Breast epithelium (tissue), 3 donors: ENCODE data around the gene PIK3R1.

ENCODE experiments used
- POLR2A ChIP-seq: fragments of 450-650 bp; IDR thresholded peaks from one replicate; pipeline ENCODE4 v1.6.1; 2016; ENCODE audit warnings: antibody characterized with exemption, mild to moderate bottlenecking, moderate library complexity
- POLR2AphosphoS5 ChIP-seq, 3 donors: sonication (generic); formaldehyde crosslinking; IDR thresholded peaks; one replicate each; pipeline ENCODE4 v1.6.1; 2017; ENCODE audit warnings: antibody characterized with exemption in 3 of 3
- TF ChIP-seq, protein P1 (sequence below), 3 donors: fragments of 450-650 bp; IDR thresholded peaks; one replicate each; pipeline ENCODE4 v1.5.1; 2016 to 2017; ENCODE audit warnings: antibody characterized with exemption in 3 of 3, mild to moderate bottlenecking in 3 of 3, moderate library complexity in 3 of 3

DNA sequence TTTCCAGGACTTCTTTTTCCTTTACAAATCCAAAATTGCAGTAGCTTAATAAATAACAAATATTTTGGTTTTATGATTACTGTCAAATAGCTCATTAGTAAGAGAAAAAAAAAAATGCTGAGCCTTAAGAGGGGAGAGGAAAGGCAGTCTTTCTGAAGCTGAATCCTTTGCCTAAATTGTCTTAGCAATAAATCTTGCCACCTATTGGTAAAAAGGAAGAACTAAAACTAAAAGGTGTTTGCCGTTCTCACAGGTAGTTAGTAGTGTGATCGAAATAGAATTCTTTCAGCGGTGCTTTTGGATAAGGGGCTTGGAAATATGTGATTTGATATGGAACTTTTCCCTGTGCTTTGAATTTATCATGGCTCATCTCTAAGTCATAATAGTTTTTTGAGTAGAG lies 31.2 kb downstream of the PIK3R1 start:
- TF ChIP-seq, protein P1, sequence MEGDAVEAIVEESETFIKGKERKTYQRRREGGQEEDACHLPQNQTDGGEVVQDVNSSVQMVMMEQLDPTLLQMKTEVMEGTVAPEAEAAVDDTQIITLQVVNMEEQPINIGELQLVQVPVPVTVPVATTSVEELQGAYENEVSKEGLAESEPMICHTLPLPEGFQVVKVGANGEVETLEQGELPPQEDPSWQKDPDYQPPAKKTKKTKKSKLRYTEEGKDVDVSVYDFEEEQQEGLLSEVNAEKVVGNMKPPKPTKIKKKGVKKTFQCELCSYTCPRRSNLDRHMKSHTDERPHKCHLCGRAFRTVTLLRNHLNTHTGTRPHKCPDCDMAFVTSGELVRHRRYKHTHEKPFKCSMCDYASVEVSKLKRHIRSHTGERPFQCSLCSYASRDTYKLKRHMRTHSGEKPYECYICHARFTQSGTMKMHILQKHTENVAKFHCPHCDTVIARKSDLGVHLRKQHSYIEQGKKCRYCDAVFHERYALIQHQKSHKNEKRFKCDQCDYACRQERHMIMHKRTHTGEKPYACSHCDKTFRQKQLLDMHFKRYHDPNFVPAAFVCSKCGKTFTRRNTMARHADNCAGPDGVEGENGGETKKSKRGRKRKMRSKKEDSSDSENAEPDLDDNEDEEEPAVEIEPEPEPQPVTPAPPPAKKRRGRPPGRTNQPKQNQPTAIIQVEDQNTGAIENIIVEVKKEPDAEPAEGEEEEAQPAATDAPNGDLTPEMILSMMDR (IDR thresholded peaks at IDR 0.05) = peak in 1 of 3 donors; percentile 22
- TF ChIP-seq POLR2A = no peak
- no peak for TF ChIP-seq POLR2AphosphoS5 (IDR thresholded peaks at IDR 0.05)
